GM19193 (cell line): ENCODE results near the gene SYNC.

Experiments
- POLR2A ChIP-seq: IDR thresholded peaks from 4 replicates; pipeline ENCODE4 v1.6.1; 2011; ENCODE audit not compliant: insufficient read depth, insufficient read length; ENCODE audit errors: extremely low read depth

SYNC gene

DNA sequence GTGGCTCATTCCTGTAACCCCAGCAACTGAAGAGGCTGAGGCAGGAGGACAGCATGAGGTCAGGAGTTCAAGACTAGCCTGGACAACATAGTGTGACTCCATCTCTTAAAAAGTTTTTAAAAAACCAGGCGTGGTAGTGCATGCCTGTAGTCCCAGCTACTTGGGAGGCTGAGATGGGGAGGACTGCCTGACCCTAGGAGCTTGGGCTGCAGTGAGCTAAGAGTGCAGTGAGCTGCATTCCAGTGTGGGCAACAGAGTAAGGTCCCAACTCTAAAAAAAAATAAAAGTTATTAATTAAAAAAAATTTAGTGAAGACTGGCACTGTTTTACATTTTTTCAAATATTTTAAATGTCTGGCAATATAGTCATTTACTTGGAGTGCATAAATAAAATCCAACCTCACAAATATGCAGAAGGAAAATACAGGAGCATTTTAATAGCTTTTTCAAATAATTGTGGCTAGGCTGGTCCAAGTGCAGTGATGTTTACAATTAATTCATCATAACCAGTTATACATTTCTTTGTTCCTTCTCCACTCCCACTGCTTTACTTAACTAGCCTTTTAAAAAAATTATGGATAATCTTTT lies 63.0 kb downstream of the SYNC start:
- no peak for TF ChIP-seq POLR2A

DNA sequence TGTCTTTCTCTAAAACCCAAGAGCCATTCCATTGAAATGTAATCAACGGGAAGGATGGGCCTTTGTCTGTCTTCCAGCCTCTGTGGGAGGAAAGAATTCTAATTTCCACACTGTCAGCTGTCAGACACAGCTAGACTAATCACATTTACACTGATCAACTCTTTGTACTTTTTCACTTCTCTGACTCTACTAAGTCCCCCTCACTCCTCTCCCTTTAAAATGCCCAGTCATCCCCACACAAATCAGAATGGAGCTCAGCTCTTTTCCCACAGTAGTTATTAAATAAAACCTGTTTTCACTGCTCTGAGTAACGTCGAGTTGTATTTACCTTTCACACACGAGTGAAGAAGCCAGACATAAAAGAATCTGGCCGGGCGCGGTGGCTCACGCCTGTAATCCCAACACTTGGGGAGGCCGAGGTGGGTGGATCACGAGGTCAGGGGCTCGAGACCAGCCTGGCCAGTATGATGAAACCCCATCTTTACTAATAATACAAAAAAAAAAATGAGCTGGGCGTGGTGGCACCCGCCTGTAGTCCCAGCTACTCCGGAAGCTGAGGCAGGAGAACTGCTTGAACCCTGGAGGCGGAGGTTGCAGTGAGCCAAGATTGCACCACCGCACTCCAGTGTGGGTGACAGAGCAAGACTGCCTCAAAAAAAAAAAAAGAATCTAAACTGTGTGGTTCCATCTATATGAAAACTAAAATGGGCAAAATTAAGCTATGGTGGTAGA lies 65.5 kb downstream of the SYNC start:
- no peak for TF ChIP-seq POLR2A

DNA sequence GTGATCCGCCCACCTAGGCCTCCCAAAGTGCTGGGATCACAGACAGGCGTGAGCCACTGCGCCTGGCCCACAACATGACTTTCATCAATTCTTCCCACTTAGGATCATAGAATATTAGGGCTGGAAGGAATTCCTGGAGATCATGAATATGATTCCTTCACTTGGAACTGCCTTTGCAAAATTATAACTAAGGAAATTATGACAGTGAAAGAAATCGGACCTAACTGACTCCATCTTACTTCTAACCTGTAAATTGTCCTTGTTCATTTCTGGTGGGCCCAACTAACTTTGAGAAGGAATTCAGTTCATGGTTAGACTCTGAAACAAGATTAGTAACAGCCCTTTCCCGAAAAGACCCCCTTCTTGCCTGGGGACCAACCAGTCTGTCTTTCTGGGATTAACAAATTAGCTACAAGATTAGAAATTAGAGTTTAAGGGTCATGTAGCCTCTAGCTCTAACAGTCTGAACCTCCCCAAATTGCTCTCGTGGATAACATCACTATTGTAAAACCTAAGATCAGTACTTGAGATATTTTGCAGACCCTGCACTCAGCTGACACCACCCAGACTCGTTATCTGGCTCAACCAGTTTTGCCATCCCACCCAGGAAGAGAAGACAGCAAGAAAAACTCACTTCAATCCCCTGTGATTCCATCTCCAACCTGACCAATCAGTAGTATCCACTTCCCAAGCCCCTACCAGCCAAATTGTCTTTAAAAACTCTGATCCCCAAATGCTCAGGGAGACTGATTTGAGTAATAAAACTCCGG lies 66.9 kb downstream of the SYNC start:
- TF ChIP-seq POLR2A, result no peak

DNA sequence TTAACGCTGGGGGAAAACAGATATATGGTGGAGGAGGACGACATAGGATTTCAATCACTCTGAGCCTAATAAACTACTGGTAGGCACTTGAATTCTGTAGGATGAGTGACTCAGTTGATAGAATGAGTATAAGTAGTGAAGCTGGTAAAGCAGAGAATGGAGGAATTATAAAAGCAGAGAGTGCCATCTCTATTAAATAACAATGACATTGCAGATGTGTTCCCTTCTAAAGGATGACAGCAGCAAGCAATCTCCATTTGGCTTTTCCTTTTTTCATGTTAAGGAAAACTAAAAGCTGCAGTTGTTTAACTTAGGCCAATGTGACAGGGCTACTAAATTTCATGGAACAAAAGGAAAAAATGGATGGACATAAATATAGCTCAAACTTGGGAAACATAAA lies 69.7 kb downstream of the SYNC start:
- TF ChIP-seq POLR2A, result no peak
